CD14-positive monocyte (primary cell): ENCODE results near the gene TBX15. TPM values are rescaled to one million over a fixed set of nuclear protein-coding genes. Genes with fewer than 3 reads are reported as not detected.

Experiments
- DNase-seq, 3 donors: peaks; one replicate each; pipeline ENCODE4 v3.0.0-alpha.2; 2011 to 2022
- H2AFZ ChIP-seq: 2 replicates; pipeline ENCODE4 v1.6.0; 2012; ENCODE audit warnings: mild to moderate bottlenecking, low read depth, low read length, inconsistent platforms; ENCODE audit not compliant: insufficient read depth, poor library complexity, severe bottlenecking
- H3K27ac ChIP-seq, 2 donors: 1 replicate in 1 of 2; 2 replicates in 1 of 2; pipeline ENCODE4 v1.5.1; 2012 to 2013; ENCODE audit warnings: low read length in 2 of 2, control low read depth in 1 of 2, inconsistent platforms in 1 of 2, low read depth in 1 of 2, mild to moderate bottlenecking in 1 of 2
- H3K27me3 ChIP-seq, 2 donors: one replicate each; pipeline versions ENCODE4 v1.6.0 to v1.6.1; 2011 to 2013; ENCODE audit warnings: low read length in 2 of 2; ENCODE audit not compliant: control insufficient read depth in 2 of 2, insufficient read depth in 2 of 2
- H3K36me3 ChIP-seq, 2 donors: replicated peaks in 1 of 2; 1 replicate in 1 of 2; 2 replicates in 1 of 2; pipeline versions ENCODE4 v1.5.1 to v1.6.1; 2012 to 2013; ENCODE audit warnings: low read length in 2 of 2, control low read depth in 1 of 2, inconsistent platforms in 1 of 2, mild to moderate bottlenecking in 1 of 2; ENCODE audit not compliant: insufficient read depth in 2 of 2, control insufficient read depth in 1 of 2
- H3K4me1 ChIP-seq, 2 donors: 1 replicate in 1 of 2; 2 replicates in 1 of 2; pipeline versions ENCODE4 v1.5.1 to v1.6.1; 2012 to 2013; ENCODE audit warnings: low read length in 2 of 2, control low read depth in 1 of 2, inconsistent platforms in 1 of 2, mild to moderate bottlenecking in 1 of 2, moderate library complexity in 1 of 2; ENCODE audit not compliant: insufficient read depth in 2 of 2, control insufficient read depth in 1 of 2
- H3K4me2 ChIP-seq: replicated peaks from 2 replicates; pipeline ENCODE3; 2012; ENCODE audit warnings: low read length, moderate library complexity, mild to moderate bottlenecking; ENCODE audit not compliant: poor library complexity, severe bottlenecking; ENCODE audit errors: extremely low read depth
- H3K4me3 ChIP-seq, 3 experiments: fragments of 200-600 bp in 1 of 3; sonication (generic) in 1 of 3; replicated peaks in 1 of 3; 1 replicate in 2 of 3; 2 replicates in 1 of 3; pipeline ENCODE4 v1.5.1; 2011 to 2013; ENCODE audit warnings: low read length in 3 of 3, mild to moderate bottlenecking in 3 of 3, control low read depth in 2 of 3, low read depth in 2 of 3, inconsistent platforms in 1 of 3, moderate library complexity in 1 of 3
- H3K79me2 ChIP-seq: 2 replicates; pipeline ENCODE4 v1.6.0; 2012; ENCODE audit warnings: mild to moderate bottlenecking, control low read depth, inconsistent platforms, low read length, moderate library complexity; ENCODE audit not compliant: insufficient read depth
- H3K9ac ChIP-seq: 2 replicates; pipeline ENCODE4 v1.6.0; 2017; ENCODE audit warnings: low read length, mild to moderate bottlenecking; ENCODE audit not compliant: insufficient read depth, poor library complexity, severe bottlenecking
- H3K9me3 ChIP-seq, 2 donors: replicated peaks in 1 of 2; 1 replicate in 1 of 2; 2 replicates in 1 of 2; pipeline versions ENCODE4 v1.5.1 to v1.6.1; 2012 to 2013; ENCODE audit warnings: low read length in 2 of 2, control low read depth in 1 of 2; ENCODE audit not compliant: control insufficient read depth in 1 of 2, insufficient read depth in 1 of 2
- H4K20me1 ChIP-seq: 2 replicates; pipeline ENCODE4 v1.6.0; 2012; ENCODE audit warnings: mild to moderate bottlenecking, low read length, control low read depth, moderate library complexity; ENCODE audit not compliant: insufficient read depth
- H3K27ac Mint-ChIP-seq, 7 donors: one replicate each; pipeline ENCODE4 v1.8.0; 2020; ENCODE audit warnings: mild to moderate bottlenecking in 7 of 7, mixed read lengths in 7 of 7, moderate library complexity in 6 of 7, inconsistent platforms in 2 of 7
- H3K27me3 Mint-ChIP-seq, 3 donors: one replicate each; pipeline ENCODE4 v1.8.0; 2021 to 2022; ENCODE audit warnings: low read depth in 3 of 3, mild to moderate bottlenecking in 3 of 3, mixed read lengths in 3 of 3, moderate library complexity in 3 of 3, inconsistent platforms in 1 of 3
- H3K36me3 Mint-ChIP-seq, 2 donors: one replicate each; pipeline ENCODE4 v1.8.0; 2020; ENCODE audit warnings: mixed read lengths in 2 of 2, inconsistent platforms in 1 of 2, mild to moderate bottlenecking in 1 of 2
- H3K4me1 Mint-ChIP-seq: one replicate; pipeline ENCODE4 v1.8.0; 2020; ENCODE audit warnings: mild to moderate bottlenecking, mixed read lengths
- H3K4me3 Mint-ChIP-seq, 2 donors: one replicate each; pipeline ENCODE4 v1.8.0; 2020; ENCODE audit warnings: mild to moderate bottlenecking in 2 of 2, mixed read lengths in 2 of 2, moderate library complexity in 1 of 2
- H3K9me3 Mint-ChIP-seq, 7 donors: one replicate each; pipeline ENCODE4 v1.8.0; 2020 to 2022; ENCODE audit warnings: mixed read lengths in 7 of 7, mild to moderate bottlenecking in 6 of 7, moderate library complexity in 6 of 7, inconsistent platforms in 2 of 7
- CTCF ChIP-seq: fragments of 200-600 bp; IDR thresholded peaks from one replicate; pipeline ENCODE4 v1.8.0; 2022; ENCODE audit warnings: antibody characterized with exemption, mild to moderate bottlenecking
- WGBS: methylation state at CpG from one replicate; pipeline ENCODE4 v1.1.5; 2013; ENCODE audit warnings: missing lambda C conversion rate; ENCODE audit not compliant: insufficient coverage; 5-methylcytosine and 5-hydroxymethylcytosine counted together
- intact Hi-C, 2 donors: fragments of 100-400 bp; cut with micrococcal nuclease; formaldehyde crosslinking; loops; one replicate each; pipeline versions ENCODE4 v1.15.0 to v1.15.1; 2023
- polyA plus RNA-seq, 3 donors: library from polyadenylated mRNA; depleted of rRNA in 1 of 3; unstranded in 2 of 3; stranded (reverse) in 1 of 3; fragments of 300-500 nt in 2 of 3; fragments of >200 nt in 1 of 3; fragmentation: Illumina TruSeq in 2 of 3; gene quantifications; 1 replicate in 2 of 3; 2 replicates in 1 of 3; pipeline ENCODE4 v1.2.3, GENCODE V29; 2012 to 2021

TBX15 gene
- polyA plus RNA-seq, 3 donors, result not detected

DNA sequence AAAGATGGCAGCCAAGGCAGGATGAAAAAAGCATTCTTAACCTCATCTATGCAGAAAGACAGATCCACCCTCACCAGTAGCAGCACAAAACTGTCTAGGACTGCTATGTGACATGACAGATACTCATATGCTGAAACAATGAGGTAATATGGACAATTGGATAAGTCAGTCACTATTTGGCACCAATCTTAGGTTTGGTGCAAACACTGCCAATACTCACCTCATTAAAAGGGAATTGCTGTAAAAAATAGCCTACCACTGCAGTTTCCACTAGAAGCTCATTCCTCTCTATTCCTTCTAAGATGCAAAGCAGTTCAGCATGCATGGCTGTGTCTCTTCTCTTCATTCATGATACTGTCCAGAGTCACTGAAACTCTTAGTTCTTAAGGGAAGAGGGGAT, 91.7 kb downstream of the TBX15 start:
- intact Hi-C loops, result no loop called here
- no peak overlapping the region for H3K4me3 Mint-ChIP-seq

GRCh38 chr1:118894836-118895235, 93.3 kb downstream of the TBX15 start:
- Mint-ChIP-seq H3K4me3 (no peak overlapping the region), H3K4me1 (no peaks in the 10 kb centered on the region), H3K27ac (no peak overlapping the region), H3K36me3 (no peaks in the 10 kb centered on the region), H3K27me3 (no peaks in the 10 kb centered on the region), H3K9me3 (peaks cover 2 to 8% (median 4%) of the 10 kb centered on the region in 7 donors)
- Histone ChIP-seq H3K4me2 (no peak overlapping the region), H3K27ac (no peak overlapping the region), H3K36me3 (no peaks in the 10 kb centered on the region), H3K9ac (no peak overlapping the region), H3K4me1 (no peaks in the 10 kb centered on the region), H3K27me3 (no peaks in the 10 kb centered on the region), H4K20me1 (no peaks in the 10 kb centered on the region), H3K9me3 (peaks cover 0 to 4% of the 10 kb centered on the region in 2 donors), H3K79me2 (no peaks in the 10 kb centered on the region), H2AFZ (no peak overlapping the region), H3K4me3 (no peak overlapping the region)
- no peak for TF ChIP-seq CTCF
- DNase-seq, result no peak
- 83% methylated on average over 1 of the region's 3 CpGs for WGBS
- intact Hi-C loops, result no loop called here

More for the DNA sequence above, 91.7 kb downstream of the TBX15 start:
- Mint-ChIP-seq H3K27ac (no peak overlapping the region), H3K4me1 (no peaks in the 10 kb centered on the region), H3K9me3 (peaks cover 2 to 11% (median 4%) of the 10 kb centered on the region in 7 donors), H3K36me3 (no peaks in the 10 kb centered on the region), H3K27me3 (no peaks in the 10 kb centered on the region)
- Histone ChIP-seq H3K4me3 (no peak overlapping the region), H3K9me3 (peaks cover 0 to 4% of the 10 kb centered on the region in 2 donors), H3K4me1 (no peaks in the 10 kb centered on the region), H3K79me2 (no peaks in the 10 kb centered on the region), H4K20me1 (no peaks in the 10 kb centered on the region), H3K4me2 (no peak overlapping the region), H3K27me3 (no peaks in the 10 kb centered on the region), H3K9ac (no peak overlapping the region), H2AFZ (no peak overlapping the region), H3K27ac (no peak overlapping the region), H3K36me3 (no peaks in the 10 kb centered on the region)
- DNase-seq, result no peak
- TF ChIP-seq CTCF, result no peak
